ENCODE measurements around the gene ACAP3. TPM values are rescaled to one million over a fixed set of nuclear protein-coding genes. Genes with fewer than 3 reads are reported as not detected.

ACAP3 gene
- total RNA-seq, 4 donors from 2014 or later, result 98.8 to 189 (median 115) TPM

DNA sequence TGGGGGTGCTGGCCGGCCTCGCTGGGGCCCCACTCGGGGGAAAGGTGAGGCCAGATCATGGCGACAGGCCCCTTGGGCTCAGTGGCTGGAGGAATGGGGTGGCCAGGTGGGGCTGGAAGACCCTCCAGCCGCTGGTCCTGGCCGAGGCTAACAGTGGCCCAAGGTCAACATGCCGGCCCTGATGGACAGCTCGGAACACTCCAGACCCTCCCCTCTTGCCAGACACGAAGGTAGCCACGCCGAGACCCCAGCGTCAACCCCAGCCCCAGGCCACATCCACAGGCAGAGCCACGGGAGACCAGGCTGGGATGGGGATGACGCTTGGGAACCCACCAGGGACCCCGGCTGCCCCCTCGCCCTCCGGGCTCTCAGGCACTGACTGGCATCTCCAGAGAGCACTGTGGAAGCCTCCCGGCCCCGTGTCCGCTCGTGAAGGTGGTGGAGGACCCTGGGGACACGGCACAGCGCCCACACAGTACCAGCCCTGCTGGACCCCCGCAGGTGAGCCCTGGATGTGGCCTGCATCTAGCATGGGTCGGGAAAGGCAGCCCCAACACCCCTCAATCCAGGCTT is 60.3 kb downstream of the ACAP3 start:
- no peak for DNase-seq (ENCODE audit: low spot score in 2 of 2)
- no peak overlapping the region for H3K4me3 ChIP-seq (ENCODE audit: low read depth, poor library complexity, severe bottlenecking)
- intact Hi-C loops (cut with DNase I; ENCODE audit: low total_unique reads), result no loop called here
- TF ChIP-seq POLR2A (IDR thresholded peaks at IDR 0.05) (no peak), CTCF (IDR thresholded peaks at IDR 0.05) (no peak)
- 69 to 73% methylated on average over 12 to 18 of the region's 25 CpGs for WGBS, 2 donors

GRCh38 chr1:1246577-1247340 is 61.0 kb downstream of the ACAP3 start, which contains the start of gene C1QTNF12:
TSS of gene C1QTNF12 (minus strand) at chr1:1246722. CDS start at chr1:1246690, 32 bp downstream.
- no peak for DNase-seq (ENCODE audit: low spot score in 2 of 2)
- WGBS, 2 donors, result 11 to 14% methylated on average over 21 to 24 of the region's 74 CpGs
- no peak within 1 kb of the TSS for H3K4me3 ChIP-seq (ENCODE audit: low read depth, poor library complexity, severe bottlenecking)
- TF ChIP-seq POLR2A (IDR thresholded peaks at IDR 0.05) (no peak), CTCF (IDR thresholded peaks at IDR 0.05) (no peak)
- intact Hi-C loops (cut with DNase I; ENCODE audit: low total_unique reads), result no loop called here

DNA sequence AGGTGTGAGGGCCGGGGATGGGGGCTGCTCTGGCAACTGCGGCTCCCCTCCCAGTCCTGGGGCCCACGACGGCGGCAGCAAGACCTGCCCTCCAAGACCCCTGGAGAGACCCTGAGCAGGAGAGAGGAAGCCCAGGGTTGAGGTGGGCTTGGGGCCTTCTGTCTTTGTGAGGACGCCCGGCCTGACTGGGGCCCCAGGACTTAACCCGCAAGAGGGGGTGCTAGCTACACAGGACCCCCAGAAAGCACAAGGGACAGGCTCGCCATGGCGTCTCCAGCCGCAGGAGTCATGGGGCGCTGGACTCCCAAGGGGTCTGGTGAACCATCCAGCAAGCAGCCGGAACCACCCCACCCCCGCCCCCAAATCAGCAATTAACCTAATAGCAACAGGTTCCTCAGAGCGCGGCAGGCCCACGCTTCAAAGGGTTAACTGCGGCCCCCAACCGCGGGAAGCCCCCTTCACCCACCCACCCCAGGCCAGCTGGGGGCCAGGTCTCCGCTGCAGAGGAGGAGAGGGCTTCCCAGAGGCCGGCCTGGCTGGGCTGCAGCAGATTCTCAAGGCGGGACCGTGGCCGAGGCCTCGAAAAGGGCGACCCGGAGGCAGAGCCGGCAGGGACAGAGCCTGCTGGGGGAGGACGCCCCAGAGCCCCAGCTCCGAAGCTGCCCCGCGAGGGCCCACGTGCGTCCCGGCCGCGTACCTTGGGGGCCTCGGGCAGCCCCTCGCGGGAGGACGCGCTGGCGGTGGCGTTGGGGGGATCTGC is 61.7 kb downstream of the ACAP3 start:
- TF ChIP-seq POLR2A (IDR thresholded peaks at IDR 0.05) (no peak), CTCF (IDR thresholded peaks at IDR 0.05) (no peak)
- DNase-seq (ENCODE audit: low spot score in 2 of 2), result no peak
- 52 to 55% methylated on average over 12 to 24 of the region's 45 CpGs for WGBS, 2 donors
- intact Hi-C loops (cut with DNase I; ENCODE audit: low total_unique reads), result no loop called here
- H3K4me3 ChIP-seq (ENCODE audit: low read depth, poor library complexity, severe bottlenecking), result no peak overlapping the region

DNA sequence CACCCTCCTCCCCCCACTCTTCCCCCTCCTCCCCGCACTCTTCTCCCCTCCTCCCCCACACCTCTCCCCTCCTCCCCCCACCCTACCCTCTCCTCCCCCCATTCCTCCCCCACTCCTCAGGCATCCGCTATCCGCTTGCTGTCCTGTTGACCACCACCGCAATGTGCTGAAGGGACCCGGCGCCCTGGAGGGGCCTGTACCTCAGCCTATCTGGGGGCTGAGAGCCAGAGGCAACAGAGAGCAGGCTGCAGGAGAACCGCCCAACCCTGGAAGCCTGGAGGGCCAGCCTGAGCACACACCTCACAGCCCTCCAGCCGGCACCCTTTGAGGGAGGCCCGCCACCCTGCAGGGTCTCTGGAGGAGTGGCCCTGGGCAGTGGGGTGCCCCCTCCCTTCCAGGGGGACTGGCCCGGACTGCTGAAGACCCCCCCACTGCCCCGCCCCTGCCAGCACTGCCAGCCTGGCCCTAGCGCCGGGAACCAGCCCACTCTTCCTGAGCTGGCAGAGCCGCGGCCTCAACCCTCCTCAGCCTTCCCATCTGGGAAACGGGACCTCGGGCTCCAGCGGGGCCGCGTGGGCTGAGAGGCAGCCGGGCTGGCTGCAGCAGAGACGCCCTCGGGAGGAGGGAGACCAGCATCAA is 62.4 kb downstream of the ACAP3 start:
- no peak for TF ChIP-seq POLR2A (IDR thresholded peaks at IDR 0.05)
- TF ChIP-seq CTCF (IDR thresholded peaks at IDR 0.05), result no peak
- WGBS, 2 donors, result 60 to 70% methylated on average over 8 to 13 of the region's 23 CpGs
- intact Hi-C loops (cut with DNase I; ENCODE audit: low total_unique reads), result no loop called here
- H3K4me3 ChIP-seq (ENCODE audit: low read depth, poor library complexity, severe bottlenecking), result no peak overlapping the region
- no peak for DNase-seq (ENCODE audit: low spot score in 2 of 2)

GRCh38 chr1:1244192-1244811 is 63.4 kb downstream of the ACAP3 start:
- intact Hi-C loops (cut with DNase I; ENCODE audit: low total_unique reads), result no loop called here
- TF ChIP-seq CTCF (IDR thresholded peaks at IDR 0.05) (no peak), POLR2A (IDR thresholded peaks at IDR 0.05) (no peak)
- H3K4me3 ChIP-seq (ENCODE audit: low read depth, poor library complexity, severe bottlenecking), result no peak overlapping the region
- no peak for DNase-seq (ENCODE audit: low spot score in 2 of 2)
- WGBS, 2 donors, result 70 to 87% methylated on average over 26 to 29 of the region's 30 CpGs

All from lower leg skin (tissue), 4 donors.